Measurements from ENCODE around the gene OLIG1.

The OLIG1 gene

DNA sequence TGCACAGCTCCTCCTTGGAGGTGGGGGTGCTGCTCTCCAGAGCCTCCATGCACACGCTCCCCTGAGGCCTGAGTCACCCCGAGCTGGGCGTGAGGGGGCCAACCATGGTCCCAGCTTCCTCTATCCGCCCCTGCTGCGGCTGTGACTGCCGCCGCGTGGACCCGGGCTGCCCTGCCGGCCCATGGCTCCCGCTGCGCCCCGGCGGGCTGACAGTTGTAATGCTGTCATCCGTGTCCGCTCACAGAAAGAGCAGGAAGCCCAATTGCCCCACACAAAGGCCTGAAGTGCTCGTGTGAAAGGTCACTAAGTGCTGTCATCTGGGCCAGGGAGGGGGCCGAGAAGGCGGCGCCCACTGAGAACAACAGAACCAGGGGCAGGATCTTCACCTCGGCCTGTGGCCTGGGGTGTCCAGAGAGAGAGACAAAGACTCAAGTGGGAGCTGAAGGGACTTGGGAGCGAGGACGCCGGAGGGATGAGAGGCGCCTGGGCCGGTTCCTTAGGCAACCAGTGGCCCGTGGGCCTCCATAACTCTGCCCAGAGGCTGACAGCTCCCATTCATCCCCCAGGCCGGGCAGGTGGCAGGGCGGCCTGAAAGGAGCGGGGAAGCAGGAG, 31.5 kb downstream of the OLIG1 start:
- DNase-seq (ENCODE audit: low read depth): no peak

- no peak for DNase-seq (ENCODE audit: low read depth)
These were observed 35.1 kb downstream of the OLIG1 start for GRCh38 chr21:33105088-33105487.

DNA sequence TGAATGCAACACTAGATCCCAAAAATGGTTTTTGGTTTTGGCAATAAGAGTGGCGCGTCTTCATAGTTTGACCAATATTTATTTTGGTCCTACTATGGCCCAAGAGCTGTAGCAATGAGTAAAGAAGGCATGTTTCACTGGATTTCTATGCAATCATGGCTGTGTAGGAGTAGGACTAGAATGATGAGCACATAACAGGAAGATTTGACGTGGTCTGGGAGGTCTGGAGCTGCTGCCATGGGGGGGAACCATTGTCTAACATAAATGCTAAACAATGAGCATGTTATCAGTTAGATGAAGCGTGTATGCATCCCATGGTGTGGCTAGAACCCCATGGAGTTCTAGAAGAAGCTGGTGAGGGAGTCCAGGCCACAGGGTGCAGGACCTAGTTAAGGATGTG, 38.3 kb downstream of the OLIG1 start:
- no peak for DNase-seq (ENCODE audit: low read depth)

DNA sequence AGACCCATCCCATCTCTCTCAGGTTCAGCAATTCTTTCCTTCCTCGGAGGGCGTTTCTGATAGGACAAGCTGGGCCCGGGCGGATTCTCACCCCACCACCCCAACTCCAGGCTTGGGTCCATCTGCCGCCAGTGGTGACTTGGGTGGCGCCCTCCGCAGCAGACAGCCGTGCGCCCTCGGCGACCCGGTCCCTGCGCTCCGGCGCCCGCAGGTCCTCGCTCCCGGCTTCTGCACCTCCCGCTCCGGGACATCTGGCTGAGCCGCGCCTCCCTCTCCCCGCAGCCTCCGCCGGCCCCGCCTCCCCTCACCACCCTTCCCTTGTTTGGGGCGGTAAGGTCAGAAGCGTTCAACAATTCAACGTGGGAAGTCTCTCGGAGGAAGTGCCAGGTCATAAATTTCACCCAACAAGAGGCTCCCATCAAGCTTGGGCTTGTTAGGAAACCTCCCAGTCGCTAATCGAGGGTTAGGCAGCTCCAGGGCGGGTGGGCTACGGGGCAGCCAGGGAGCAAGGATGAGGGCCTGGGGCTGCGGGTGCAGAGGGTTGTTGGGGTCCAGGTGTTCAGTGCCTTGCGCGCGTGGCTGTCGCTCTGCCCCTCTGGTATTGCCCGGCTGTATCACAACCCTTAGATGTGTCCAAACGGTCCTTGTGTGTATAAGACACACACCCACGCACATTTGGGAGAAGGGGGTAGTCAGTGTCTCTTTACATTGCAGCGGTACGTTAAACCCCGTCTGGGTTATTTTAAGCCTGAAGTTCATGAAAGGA, 39.8 kb downstream of the OLIG1 start:
- DNase-seq (ENCODE audit: low read depth): no peak

DNA sequence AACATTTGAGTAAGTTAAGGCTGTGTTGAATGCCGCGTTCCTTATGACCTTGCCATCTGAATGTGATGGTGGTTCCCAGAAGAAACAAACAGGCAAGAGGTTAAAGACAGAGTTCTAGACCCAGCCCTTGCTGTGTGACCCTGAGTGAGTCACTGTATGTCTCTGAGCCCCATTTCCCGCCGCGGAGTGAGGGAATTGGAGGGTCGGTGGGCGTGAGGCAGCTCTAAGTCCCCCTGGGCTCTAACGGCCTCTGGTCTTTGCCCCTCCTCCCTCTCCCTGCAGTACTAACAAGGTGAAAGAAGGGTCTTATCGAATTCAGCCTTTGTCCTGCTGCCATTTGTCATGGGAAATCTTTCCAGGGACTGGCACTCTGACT, 40.4 kb downstream of the OLIG1 start:
- no peak for DNase-seq (ENCODE audit: low read depth)

DNA sequence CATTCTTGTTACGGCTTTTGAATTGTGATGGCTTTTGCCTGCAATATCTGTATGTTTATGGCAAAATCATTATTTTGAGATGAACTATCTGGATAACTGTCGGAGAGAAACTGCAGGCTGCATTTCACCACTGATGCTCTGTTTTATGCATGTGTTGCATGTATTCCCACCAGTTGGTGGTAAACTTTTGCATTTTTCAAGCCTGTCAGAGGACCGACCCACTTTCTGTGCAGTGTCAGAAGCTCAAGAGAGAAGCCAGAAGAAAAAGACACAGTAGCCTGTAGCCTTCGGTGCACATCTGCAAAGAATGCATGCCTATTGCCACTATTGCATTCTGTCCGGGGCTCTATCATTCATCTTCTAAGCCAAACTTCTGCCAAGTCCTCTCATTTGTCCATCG, 41.6 kb downstream of the OLIG1 start:
- DNase-seq (ENCODE audit: low read depth): no peak

DNA sequence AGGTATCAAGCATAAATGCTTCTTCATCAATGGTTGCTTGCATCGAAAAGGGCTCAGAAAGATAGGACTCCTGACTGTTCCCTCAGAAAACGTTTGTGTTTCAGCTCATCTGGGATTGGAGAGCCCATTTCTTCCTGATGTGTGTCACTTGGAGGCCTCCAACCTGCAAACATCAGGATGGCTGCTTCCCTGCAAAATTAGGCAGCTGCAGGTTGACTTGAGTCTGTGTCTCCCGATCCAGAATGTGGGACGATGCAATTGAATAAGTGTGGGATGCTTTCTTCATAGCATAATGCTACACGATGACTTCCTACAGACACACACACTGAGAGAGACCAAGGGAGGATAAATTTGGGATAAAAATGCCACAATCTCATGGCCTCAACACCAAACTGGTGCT, 42.2 kb downstream of the OLIG1 start:
- no peak for DNase-seq (ENCODE audit: low read depth)

- no peak for DNase-seq (ENCODE audit: low read depth)
These were observed 42.7 kb downstream of the OLIG1 start for GRCh38 chr21:33112681-33113080.

DNA sequence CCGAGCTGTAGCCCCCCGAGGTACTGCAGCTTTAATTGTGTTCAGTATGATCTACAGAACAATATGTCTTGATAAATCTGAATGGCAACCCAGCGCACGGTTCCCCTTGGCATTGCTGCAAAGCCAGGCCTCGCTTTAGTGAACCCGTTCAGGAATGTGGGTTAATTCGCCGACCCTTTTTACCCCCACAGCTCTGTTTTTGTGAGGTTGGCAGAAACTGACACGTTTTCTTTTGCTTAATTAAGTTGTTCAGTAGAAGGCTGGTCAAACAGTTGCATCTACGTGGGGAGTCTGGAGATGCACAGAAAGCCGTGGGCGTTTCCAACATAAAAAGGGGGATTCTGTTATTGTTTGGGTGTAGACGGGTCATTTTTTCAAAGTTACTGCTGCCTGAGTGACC, 43.2 kb downstream of the OLIG1 start:
- DNase-seq (ENCODE audit: low read depth): no peak

- no peak for DNase-seq (ENCODE audit: low read depth)
These were observed 44.3 kb downstream of the OLIG1 start for GRCh38 chr21:33114276-33114675.

GRCh38 chr21:33115631-33116510, 45.9 kb downstream of the OLIG1 start:
- DNase-seq (ENCODE audit: low read depth): no peak

DNA sequence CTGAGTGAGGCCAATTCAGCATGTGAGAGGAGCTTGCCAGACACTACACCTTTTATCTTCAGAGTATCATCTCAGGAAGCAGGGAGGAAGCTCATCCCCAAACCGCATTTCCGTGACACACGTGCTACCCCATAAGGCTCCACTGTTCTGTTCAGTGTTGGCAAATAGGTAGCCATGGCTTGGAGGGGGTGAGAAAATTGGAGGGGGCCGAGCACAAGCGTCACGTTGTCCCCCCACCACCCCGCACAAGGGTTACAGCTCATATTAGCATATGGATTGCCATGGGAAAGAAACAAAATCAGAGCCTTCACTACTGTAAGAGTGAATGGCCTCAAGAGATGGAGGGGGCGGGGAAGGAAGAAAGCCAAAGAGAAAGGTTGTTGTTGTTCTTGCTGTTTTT, 46.7 kb downstream of the OLIG1 start:
- no peak for DNase-seq (ENCODE audit: low read depth)

- DNase-seq (ENCODE audit: low read depth): no peak
These were observed 47.4 kb downstream of the OLIG1 start for GRCh38 chr21:33117101-33117888.
